Activated CD4-positive, alpha-beta T cell treated with anti-CD3 and anti-CD28 coated beads, Interleukin-2, Interleukin-6, amounts not matched to agents 100 ng/mL and 50 ng/mL, durations not matched to agents 16 hours and 8 hours (primary cell): ENCODE results near the gene TMPRSS6.

Experiments used
- DNase-seq: peaks from one replicate; pipeline ENCODE4 v3.0.0-alpha.2; 2020

Gene TMPRSS6

DNA sequence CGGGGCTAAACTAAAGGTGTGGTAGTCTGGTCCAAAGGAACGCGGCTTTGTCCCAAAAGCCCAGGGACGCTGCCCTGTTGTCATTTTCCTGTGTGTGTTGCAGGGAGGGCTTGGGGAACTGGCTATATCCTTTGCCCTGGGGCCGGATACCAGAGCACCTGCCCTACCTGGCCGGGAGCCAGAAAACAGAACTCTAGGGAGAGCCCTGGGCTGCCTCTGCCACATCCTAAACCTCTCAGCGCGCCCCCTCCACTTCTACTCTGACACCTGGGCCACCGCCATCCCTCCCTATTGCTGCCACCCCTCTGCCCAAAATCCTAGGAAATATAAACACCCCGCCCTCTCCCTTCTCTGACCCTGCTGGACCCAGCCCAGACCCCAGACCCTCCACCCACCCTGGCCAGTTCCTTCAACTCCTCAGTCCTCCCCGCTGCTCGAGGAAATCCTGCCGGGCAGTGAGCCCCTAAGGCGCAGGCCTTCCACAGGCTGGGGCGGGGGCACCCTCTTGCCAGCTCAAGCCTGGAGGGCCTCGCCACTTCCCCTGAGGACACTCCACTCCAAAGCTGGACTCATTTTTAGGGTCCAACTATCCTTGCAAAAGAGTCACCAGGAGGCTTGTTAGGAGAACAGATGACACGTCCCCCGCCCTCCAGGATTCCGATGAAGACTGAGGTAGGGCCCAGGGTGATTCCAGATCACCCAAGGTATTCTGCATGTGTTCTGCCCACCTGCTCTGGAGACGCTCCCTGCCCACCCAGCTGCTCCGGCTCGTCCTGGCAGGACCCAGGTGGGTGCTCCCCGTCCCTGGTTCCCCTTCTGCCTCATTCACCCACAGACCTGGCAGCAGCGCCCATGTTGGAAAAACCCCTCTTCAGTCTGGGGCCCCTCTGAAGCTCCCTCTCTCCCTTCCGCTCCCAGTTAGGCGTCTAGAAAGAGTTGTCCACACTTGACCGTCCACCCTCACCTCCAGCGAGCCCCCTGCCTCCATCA is 45.8 kb downstream of the TMPRSS6 start:
- no peak for DNase-seq

DNA sequence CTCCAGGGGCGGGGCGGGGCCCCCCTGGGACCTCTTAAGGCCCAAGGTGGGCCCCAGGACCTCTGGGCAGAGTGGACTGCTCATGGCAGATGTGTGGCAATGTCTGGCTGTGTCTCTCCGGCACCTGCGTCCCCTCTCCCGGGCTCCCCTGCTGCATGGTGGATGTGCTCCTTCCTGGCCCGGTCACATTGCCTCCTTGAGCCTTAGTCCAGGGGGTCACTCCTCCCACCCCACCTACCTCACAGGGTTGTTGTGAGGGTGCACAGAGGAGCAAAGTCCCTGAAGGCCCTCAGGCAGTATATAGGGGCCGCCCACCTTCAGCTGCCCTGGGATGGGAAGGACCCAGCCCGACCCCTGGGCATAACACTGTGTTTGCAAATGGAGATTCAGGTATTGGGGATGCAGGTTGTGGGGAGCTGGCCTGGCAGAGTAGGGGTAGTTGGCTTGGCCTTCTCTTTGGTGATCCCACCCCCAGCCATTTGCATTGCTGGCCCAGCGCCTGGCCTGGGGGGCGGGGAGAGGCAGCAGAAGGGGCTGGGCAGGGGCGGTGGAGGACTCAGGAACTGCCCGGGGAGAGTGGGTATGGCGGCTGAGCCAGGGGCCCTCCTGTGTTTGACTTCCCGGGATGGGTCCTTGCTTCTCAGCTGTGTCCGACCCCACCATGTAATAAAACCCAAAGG is 46.7 kb downstream of the TMPRSS6 start:
- DNase-seq = no peak

DNA sequence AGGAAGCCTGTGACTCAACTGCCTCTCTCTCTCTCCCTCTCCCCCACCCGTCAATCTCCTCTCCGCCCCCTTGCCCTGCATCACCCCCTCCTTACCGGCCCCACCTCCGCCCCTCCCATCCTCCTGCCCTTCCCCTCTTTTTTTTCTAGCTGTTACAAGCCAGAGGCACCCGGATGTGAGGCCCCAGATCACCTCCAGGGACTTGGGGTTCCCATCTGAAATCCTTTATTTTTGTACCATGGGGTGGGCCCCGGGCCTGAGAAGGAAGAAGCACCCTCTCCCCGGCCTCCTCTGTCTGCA is 47.2 kb downstream of the TMPRSS6 start:
- no peak for DNase-seq

DNA sequence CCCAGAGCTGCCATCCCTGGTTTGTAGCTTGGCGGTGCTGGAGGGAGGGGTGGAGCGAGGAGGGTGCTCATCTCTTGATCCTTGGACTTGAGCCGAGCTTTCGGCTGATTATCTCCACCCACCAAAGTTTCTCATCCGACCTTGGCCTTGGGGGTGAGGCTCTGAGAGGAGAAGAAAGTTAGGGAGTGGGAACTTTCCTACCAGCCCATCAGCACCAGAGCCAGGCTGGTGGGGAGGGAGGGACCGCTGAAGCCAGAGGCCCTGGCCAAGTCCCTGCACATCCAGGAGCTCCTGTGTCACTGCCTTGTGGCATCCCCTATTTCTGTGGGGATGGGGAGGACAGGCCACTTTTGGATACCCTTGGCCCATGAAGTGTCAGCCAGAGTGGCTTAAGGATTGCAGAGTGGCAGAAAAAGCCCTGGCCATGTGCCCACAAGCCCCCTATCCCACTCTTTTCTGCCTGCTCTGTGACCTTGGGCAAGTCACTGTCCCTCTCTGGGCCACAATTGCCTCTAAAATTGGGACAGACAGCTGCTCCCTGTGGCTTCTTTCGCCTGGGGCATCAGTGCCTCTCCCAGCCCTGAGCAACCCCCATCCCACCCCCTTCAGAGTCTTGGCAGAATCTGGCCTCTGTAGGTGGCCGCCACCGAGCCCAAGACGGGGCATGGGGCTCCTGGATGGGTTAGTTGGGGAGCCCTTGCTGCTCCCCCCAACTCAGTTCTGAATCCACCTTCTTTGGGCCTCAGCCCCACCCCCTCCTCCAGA is 47.7 kb downstream of the TMPRSS6 start:
- no peak for DNase-seq

DNA sequence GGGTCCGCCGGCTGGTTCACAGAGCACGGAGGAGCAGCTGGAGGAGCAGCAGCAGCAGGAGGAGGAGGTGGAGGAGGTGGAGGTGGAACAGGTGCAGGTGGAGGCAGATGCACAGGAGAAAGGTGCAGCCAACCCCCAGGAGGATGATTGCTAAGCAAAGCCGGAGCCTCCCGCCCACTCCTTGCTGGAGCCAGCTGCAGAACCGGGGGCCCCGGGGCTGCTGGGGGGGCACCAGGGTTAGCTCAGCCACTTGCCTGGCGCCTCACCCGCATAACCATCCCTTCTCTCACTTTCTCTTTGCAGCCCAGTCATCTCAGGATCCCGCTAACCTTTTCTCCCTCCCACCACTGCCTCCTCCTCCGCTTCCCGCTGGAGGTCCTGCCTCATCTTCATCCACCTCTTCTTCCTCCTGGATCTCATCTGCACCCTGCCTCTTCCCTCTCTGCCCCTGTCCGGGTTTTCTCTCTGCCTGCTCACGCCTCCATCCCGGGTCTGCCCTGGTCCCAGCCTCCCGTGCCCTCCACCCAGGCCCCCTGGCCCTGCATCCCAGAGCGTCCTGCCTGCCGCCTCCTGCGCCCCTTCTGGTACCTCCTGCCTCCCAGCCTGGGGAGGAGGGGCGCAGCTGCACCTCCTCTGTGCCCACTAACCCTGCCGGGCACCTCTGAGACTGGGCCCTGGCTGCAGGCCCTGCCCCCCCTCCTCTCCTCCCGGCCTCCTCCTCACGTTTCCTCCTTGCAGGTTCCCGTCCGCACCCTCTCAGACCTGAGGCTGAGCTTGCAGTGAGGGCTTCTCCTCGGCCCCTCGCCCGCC is 48.5 kb downstream of the TMPRSS6 start:
- peak; percentile 79 for DNase-seq

DNA sequence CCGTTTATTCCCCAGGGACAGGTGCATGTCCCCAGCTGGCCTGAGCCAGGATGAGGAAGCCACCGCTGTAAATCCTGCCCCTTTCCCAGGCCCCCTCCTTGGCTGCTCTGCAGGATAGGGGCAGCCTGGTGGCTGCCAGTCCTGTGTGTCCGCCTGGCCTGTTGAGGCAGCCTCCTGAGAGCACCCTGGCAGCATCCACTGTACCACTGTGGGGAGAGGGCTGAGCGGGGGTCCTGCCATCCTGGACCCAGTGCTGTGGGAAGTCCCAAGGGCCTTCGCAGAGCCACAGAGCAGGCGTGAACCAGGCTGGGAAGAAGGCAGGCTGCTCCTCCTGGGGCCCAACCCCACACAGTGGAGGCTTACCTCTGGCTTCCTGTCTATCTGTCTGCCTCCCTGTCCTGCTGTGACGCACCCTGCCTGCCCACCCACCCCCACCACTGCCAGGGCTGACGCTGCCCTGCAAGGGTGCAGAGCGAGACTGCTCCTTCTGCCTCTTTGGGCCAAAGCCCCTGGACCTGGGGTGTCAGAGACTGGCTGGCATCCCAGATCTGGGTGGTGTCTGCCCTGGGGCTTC is 49.5 kb downstream of the TMPRSS6 start:
- DNase-seq = peak; percentile 40

DNA sequence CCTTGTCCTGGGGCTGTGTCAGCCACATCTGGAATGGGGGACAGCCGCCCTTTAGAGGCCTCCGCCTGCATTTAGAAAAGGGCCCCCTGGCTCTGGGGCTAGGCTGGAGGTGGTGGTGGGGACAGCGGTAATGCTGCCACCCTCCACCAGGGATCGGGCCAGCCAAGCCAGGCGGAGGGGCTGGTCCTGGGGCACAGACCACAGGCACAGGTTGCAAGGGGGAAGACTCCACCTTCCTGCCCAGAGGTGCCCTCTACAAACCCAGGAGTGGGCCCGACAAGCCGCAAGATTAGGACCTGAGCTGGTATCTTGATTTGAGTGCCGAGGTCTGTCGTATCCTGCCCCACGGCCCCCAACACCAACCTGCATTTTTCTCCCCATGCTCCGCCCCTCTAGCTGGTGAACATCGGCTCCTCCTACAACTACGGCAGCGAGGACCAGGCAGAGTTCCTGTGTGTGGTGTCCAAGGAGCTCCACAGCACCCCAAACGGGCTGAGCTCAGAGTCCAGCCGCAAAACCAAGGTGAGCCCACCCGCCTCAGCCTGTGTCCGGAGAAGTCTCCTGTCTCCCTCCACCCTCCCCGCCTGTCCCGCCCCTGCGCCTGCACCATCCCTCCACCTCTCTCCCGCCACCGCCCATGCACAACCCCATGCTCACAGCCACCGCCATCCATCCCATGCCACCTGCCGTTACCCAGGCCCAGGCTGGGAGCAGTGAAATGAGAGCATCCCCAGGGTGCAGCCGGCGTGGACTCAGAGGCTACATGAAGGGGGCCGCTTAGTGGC is 50.4 kb downstream of the TMPRSS6 start:
- no peak for DNase-seq

DNA sequence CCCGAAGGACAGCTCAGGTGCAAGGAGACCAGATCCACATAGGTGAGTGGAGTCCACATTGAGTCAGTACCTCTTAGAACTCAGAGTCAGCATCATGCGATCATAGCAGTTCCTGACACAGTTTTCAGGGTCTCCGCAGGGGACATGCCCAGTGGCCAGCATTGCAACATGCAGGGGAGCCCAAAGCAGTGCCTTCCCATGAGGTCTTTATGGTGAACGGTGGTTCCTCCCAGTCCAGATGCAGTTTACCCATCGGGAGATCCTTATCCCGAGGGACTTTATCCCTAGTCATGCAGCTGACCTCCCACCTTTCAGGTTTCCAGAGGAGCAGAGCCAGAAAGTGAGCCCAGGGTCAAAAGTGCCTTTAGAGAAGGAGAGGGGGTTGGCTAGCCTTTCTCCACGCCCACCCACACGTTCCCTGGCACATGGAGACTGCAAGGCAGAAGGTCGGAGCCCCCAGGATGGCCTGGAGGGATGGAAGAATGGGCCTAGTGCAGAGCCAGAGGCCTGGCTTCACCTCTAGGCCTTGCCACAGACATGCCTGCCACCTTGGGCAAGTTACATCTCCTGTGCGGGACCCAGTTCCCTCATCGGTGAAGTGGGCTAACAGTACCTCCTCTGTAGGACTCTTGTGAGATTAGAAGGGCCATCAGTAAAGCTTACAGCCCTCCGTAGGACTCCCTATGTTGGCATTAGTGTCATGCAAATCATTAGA is 51.6 kb downstream of the TMPRSS6 start:
- no peak for DNase-seq

DNA sequence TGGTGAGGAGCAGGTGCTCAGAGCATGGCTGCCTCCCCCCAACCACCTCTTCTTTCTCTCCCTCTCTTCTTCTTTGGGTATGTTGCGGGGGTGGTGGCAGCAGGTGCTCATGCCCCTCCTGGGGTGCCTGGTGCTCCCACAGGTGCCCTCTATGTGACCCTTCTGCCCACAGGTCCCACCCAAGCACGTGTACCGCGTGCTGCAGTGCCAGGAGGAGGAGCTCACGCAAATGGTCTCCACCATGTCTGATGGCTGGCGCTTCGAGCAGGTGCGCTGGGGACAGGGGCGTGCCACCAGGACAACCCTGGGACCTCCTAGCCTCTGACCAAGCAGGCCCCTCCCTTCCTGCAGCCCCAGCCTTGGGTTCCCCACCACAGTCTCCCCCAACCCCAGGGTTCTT is 52.3 kb downstream of the TMPRSS6 start:
- DNase-seq = no peak

DNA sequence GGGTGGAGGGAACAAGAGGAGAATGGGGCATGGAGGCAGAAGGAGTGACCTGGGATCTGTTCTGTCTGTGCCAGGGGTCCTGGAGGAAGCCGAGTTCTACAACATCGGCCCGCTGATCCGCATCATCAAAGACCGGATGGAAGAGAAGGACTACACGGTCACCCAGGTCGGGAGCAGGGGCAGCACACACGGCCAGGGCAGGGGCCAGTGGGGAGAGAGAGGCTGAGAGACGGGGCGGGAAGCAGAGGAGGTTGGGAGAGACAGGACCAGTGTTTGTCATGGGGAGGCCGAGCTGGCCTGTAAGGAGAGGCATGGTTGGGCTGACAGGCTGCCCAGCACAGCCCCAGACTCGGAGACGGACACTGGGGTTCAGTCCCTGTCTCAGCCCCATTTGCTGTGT is 53.3 kb downstream of the TMPRSS6 start:
- no peak for DNase-seq

DNA sequence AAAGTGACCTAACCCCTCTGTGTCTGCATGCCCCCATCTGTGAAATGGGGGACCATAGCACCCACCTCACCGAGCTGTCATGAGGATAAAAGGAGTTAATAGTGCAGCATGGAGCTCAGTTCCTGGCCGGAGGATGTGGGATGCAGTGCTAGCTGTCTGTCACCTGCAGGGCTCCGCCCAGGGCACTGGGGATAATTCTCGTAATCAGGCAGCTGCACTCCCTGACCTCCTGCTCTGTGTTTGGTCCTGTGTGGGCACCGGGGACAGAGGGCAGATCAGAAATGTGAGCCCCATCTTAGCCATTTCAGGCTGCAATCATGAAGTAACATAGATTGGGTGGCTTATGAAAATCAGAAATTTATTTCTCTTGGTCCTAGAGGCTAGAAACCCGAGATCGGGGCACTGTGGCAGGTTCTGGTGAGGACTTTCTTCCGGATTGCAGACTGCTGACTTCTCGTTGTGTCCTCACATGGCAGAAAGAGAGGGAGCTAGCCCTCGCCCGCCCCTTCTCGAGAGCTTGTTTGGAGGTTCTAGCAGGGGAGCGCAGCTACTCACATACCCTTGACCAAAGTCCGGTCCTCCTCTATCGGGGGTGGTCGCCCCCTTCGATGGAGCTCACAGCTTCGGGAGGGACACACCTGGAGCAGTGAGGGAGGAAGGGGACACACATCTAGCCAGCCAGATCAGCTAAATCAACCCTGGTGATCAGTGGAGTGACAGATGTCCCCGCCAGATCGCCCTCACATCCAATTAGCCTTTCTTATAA is 54.7 kb downstream of the TMPRSS6 start:
- DNase-seq = no peak

DNA sequence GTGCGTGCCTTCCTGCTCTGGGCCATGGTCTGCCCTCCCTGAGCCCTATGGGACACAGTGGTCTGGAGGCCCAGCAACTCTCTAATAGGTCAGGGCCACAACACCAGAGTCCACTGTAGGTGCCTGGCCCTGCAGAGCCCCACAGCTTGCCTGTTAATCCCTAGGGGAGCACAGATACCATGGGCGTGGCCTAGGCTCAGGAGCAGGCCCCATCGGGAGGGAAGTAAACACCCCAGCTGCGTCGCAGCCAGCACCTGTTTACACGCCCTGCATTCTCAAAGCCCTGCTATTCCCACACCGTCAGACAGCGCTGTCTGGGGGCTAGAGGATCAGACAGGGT is 55.5 kb downstream of the TMPRSS6 start:
- DNase-seq = no peak

DNA sequence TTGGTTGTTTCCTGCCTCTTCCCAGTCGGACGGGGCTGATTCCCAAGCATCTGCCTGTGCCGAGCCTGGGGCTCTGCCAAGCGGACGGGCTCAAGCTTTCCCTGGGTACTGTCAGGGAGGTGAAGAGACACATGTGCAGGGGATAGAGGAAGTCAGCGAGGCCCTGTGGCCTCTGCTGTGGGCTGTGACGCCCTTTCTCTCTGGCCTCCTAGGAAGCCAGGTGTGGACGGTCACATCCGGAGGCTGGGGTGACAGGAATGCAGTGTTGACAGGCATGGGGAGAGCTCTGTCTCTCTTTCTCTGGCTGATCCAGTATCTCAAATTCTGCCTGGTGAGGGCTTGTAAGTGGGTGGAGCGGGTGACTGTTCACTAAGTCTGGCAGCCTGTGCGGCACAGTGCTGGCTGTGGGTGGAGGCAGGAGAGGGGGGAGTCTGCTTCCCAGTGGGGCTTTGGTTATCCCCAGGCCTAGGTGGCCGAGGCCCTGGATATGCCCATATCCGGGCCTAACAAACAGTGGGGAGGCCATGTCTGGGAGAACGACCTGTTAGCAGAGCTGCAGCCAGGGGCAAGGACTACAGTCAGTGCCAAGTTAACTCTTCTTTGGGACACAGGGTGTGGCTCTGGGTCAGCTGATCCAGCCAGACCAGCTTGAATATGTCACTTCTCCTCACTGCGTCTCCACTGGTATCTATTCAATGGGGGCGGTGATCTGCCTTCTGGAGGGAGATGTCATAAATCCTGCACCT is 56.0 kb downstream of the TMPRSS6 start:
- DNase-seq = no peak

DNA sequence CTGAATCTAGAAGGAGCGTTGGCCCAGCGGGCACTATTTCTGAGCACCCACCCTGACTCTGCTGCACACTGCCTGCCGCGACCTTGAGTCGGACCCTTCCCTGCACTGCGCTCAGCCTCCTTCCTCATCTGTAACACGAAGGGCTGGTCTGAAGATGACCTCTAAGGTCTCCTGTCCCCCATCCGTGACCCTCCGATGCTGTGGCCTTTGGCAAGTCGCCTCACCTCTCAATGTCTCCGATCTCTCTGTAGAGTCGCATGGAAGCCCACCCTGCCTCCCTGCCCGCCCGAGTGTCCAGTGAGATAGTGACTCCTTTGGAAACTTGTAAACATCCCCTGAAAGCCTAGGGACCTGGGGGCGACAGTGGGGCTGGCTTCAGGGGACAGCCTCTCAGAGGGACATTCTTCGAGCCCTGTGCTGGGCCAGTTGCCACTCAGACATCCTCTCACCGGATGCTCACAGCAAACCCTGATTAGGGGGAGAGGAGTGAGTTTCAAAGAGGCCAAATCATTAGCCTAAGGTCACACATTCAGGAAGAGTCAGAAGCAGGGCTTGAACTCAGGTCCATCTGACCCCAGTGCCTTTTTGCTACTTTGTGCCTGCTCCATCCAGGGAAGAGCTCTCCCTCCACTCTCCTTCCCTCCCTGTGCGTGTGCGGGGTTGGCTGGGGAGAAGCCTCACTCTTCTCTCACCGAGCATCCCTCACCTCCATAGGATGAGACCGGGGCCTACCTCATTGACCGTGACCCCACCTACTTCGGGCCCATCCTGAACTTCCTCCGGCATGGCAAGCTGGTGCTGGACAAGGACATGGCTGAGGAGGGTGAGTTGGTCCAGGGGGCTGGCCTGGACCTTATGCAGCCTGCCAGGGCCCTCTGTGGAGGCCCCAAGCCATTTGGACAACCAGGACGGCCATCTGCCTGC is 56.9 kb downstream of the TMPRSS6 start:
- no peak for DNase-seq

DNA sequence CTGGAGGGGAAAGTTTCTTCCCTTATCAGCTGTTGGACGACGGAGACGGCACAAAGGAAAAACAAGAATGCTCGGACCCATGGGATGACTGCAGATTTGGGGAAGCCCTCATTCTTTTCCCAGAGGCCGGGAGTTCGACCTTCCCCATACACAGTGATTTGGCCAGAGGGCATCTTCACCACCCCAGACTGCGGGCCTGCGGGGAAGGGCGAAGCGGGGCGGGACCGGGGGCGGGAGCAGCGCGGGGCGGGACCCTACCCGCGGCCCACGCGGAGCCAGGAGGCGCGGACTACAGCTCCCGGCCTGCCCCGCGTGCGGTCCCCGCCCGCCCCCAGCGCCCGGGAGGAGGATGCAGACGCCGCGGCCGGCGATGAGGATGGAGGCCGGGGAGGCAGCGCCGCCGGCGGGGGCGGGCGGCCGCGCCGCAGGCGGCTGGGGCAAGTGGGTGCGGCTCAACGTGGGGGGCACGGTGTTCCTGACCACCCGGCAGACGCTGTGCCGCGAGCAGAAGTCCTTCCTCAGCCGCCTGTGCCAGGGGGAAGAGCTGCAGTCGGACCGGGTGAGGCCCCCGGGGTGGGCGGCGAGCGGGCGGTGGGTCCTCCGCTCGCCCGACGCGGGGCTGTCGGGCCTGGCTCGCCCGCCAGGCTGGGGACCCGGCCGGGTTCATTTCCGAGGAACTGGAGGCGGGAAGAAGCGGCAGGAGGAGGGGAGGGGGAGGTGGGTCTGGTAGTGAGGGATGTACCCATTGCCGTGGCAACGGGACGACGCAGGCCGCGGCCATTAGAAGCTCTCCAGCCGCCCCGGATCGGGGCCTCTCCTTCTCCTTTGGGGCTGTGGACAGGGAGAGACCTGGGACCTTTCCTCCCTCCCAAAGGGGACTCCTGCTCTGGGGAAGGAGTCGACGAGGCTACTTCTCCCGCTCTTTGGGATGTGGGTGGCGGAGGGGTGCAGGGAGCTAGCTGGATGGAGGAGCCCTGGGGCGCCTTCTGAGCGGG is 57.8 kb downstream of the TMPRSS6 start, which contains the start of gene KCTD17:
KCTD17 (plus strand) TSS at position 352 of the 995 bp plus-strand sequence; CDS start at position 371, 19 bp downstream.
- peak; percentile 89 for DNase-seq

DNA sequence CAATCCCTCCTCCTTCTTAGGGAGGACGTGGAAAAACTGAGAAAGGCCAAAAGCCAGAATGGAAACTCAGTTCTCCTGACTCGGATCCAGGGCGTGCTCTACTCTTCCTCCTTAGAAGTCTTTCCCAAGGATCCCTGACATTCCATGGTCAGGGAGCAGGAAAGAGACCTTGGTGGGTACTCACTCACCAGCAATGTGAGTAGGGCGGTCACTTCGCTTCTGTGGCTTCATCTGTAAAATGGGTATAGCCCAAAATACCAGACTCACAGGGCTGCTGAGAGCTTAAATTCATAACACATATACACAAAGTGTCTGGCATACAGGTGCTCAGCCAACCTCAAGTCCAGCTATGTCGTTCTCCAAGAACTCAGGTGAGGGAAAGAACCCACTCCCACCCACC is 58.6 kb downstream of the TMPRSS6 start:
- DNase-seq = no peak

DNA sequence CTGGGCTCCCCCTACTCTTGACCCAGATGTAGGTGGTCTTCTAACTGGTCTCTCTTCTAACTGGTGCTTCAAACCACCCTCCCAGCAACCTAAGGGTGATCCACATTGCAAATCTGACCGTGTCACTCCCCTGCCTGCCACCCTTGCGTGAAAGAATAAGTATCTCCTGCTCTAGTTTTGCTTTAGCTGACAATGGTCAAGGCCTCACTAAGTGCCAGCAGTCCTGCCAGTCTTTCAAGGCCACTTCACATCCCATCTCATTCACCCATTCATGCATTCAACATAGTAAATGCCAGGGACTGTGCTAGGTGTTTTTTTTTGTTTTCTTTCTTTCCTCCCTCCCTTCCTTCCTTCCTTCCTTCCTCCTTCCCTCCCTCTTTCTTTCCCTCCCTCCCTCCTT is 60.3 kb downstream of the TMPRSS6 start:
- DNase-seq = no peak
